ENCODE results near the gene WDR62.
A peak's percentile ranks its signal among the peaks of the same experiment; 100 is the strongest.

Gene WDR62

GRCh38 chr19:36151144-36152018 is 96.7 kb downstream of the WDR62 start:
- no peak overlapping the region for H3K27ac Mint-ChIP-seq

GRCh38 chr19:36152019-36152351 is 97.3 kb downstream of the WDR62 start:
- Mint-ChIP-seq H3K27me3 (no peaks in the 10 kb centered on the region), H3K4me1 (no peaks in the 10 kb centered on the region), H3K27ac (no peak overlapping the region), H3K36me3 (peaks cover 47% of the 10 kb centered on the region), H3K9me3 (no peaks in the 10 kb centered on the region), H3K4me3 (no peak overlapping the region)
- peak; percentile 31 for ATAC-seq

More at GRCh38 chr19:36151144-36152018, 96.7 kb downstream of the WDR62 start:
- H3K27me3 Mint-ChIP-seq = no peaks in the 10 kb centered on the region
- no peak for ATAC-seq
- H3K36me3 Mint-ChIP-seq = peaks cover 53% of the 10 kb centered on the region
- no peaks in the 10 kb centered on the region for H3K9me3 Mint-ChIP-seq
- H3K4me3 Mint-ChIP-seq = no peak overlapping the region
- H3K4me1 Mint-ChIP-seq = no peaks in the 10 kb centered on the region

- no peaks in the 10 kb centered on the region for H3K9me3 Mint-ChIP-seq
- ATAC-seq = peak; percentile 24
- no peak within 1 kb of the TSS for H3K27ac Mint-ChIP-seq
- H3K4me1 Mint-ChIP-seq = no peaks in the 10 kb centered on the region
- H3K36me3 Mint-ChIP-seq = peaks cover 43% of the 10 kb centered on the region
- H3K27me3 Mint-ChIP-seq = no peaks in the 10 kb centered on the region
- H3K4me3 Mint-ChIP-seq = no peak within 1 kb of the TSS
Measured at GRCh38 chr19:36152352-36153091, 97.8 kb downstream of the WDR62 start, which contains the start of gene COX7A1. COX7A1 (minus strand) TSS chr19:36152447; CDS start chr19:36152407, 40 bp downstream.

GRCh38 chr19:36153126-36153525 is 98.4 kb downstream of the WDR62 start:
- Mint-ChIP-seq H3K4me1 (no peaks in the 10 kb centered on the region), H3K36me3 (peaks cover 42% of the 10 kb centered on the region), H3K27me3 (no peaks in the 10 kb centered on the region), H3K27ac (no peak overlapping the region), H3K9me3 (no peaks in the 10 kb centered on the region), H3K4me3 (no peak overlapping the region)
- ATAC-seq = no peak
